K562 (cell line): ENCODE results near the gene ACKR2. TPM values are rescaled to one million over a fixed set of nuclear protein-coding genes. Genes with fewer than 3 reads are reported as not detected.

Experiments used
- ATAC-seq: fragments of 200-7000 bp; cut with Tn5 transposase; 3 replicates; pipeline ENCODE4 v1.9.1; 2020; ENCODE audit warnings: moderate library complexity
- BruUV-seq: library from RNA; stranded (reverse); fragments of 400-500 nt; replicated peaks from 2 replicates; lab custom pipeline; 2021; lab: Mats Ljungman, UMichigan
- CTCF ChIA-PET: fragments of 300-600 bp; formaldehyde crosslinking; extraction: SDS; loops from one replicate; lab custom pipeline; 2021; ENCODE audit warnings: low intra/inter-chr PET ratio; lab: Yijun Ruan, JAX
- POLR2A ChIA-PET: fragments of 300-600, 350-650 bp; sonication (Branson Sonifier 250); formaldehyde crosslinking; extraction: SDS; loops from one replicate; lab custom pipeline; 2021; ENCODE audit warnings: antibody characterized with exemption, inconsistent platforms; lab: Yijun Ruan, JAX
- DNase-seq, 4 experiments: peaks; one replicate each; pipeline versions ENCODE4 v3.0.0 to v3.0.0-alpha.2; 2011 to 2018; ENCODE audit warnings: low spot score in 3 of 4, mixed read lengths in 3 of 4; ENCODE audit errors: extremely low read depth in 1 of 4
- FAIRE-seq: peaks from 2 replicates; lab custom pipeline; 2011; peaks lifted over from hg19 to GRCh38; lab: Jason Lieb, UNC
- H2AFZ ChIP-seq: 2 replicates; pipeline ENCODE4 v1.6.0; 2011; ENCODE audit warnings: low read depth, low read length, control low read depth, inconsistent platforms
- H3K27ac ChIP-seq: fragments of 200-600 bp; 3 replicates; pipeline ENCODE4 v1.8.0; 2011; ENCODE audit warnings: low read depth, mild to moderate bottlenecking, control low read depth, inconsistent platforms, low read length, moderate library complexity, mixed read lengths; ENCODE audit errors: extremely low read depth
- H3K27me3 ChIP-seq, 2 experiments: fragments of 300-600 bp in 1 of 2; 2 replicates in 1 of 2; 3 replicates in 1 of 2; pipeline versions ENCODE4 v1.6.0 to v1.8.0; 2011; ENCODE audit warnings: inconsistent platforms in 2 of 2, low read length in 2 of 2, mild to moderate bottlenecking in 1 of 2, mixed read lengths in 1 of 2, moderate library complexity in 1 of 2; ENCODE audit not compliant: control insufficient read depth in 2 of 2, insufficient read depth in 2 of 2
- H3K36me3 ChIP-seq: fragments of 300-600 bp; 3 replicates; pipeline ENCODE4 v1.8.0; 2011; ENCODE audit warnings: mild to moderate bottlenecking, low read length, inconsistent platforms; ENCODE audit not compliant: control insufficient read depth, insufficient read depth
- H3K4me1 ChIP-seq, 2 experiments: fragments of 200-600 bp in 1 of 2; replicated peaks in 1 of 2; 2 replicates in 1 of 2; 3 replicates in 1 of 2; pipeline versions ENCODE4 v1.5.1 to v1.8.0; 2011; ENCODE audit warnings: inconsistent platforms in 2 of 2, low read length in 2 of 2, mild to moderate bottlenecking in 1 of 2, mixed read lengths in 1 of 2, moderate library complexity in 1 of 2; ENCODE audit not compliant: control insufficient read depth in 2 of 2, insufficient read depth in 2 of 2
- H3K4me2 ChIP-seq: 2 replicates; pipeline ENCODE4 v1.6.1; 2011; ENCODE audit warnings: low read length, control low read depth, inconsistent platforms, mixed read lengths; ENCODE audit not compliant: insufficient read depth
- H3K4me3 ChIP-seq: fragments of 200-600 bp; sonication (generic), shearing (Covaris generic); 2 replicates; pipeline ENCODE4 v1.5.1; 2016; ENCODE audit warnings: control low read depth, inconsistent platforms
- H3K79me2 ChIP-seq: fragments of 200-600 bp; 3 replicates; pipeline ENCODE4 v1.8.0; 2011; ENCODE audit warnings: low read length, inconsistent platforms; ENCODE audit not compliant: control insufficient read depth, insufficient read depth
- H3K9ac ChIP-seq, 2 experiments: 2 replicates each; pipeline versions ENCODE4 v1.6.0 to v1.6.1; 2011; ENCODE audit warnings: low read depth in 2 of 2, low read length in 2 of 2, control low read depth in 1 of 2, inconsistent platforms in 1 of 2, mild to moderate bottlenecking in 1 of 2, mixed read lengths in 1 of 2; ENCODE audit not compliant: insufficient read depth in 1 of 2
- H3K9me1 ChIP-seq: one replicate; pipeline ENCODE4 v1.6.0; 2011; ENCODE audit warnings: inconsistent platforms, mild to moderate bottlenecking, low read length, moderate library complexity; ENCODE audit not compliant: control insufficient read depth, insufficient read depth
- H3K9me3 ChIP-seq: replicated peaks from 2 replicates; pipeline ENCODE4 v1.5.1; 2011; ENCODE audit warnings: low read depth, low read length, inconsistent platforms; ENCODE audit not compliant: control insufficient read depth, insufficient read depth
- H4K20me1 ChIP-seq: replicated peaks from 2 replicates; pipeline ENCODE4 v1.6.1; 2011; ENCODE audit warnings: low read length, inconsistent platforms, mixed read lengths; ENCODE audit not compliant: control insufficient read depth, insufficient read depth
- ATF7 ChIP-seq: fragments of 450-650 bp; IDR thresholded peaks from 2 replicates; pipeline ENCODE4 v1.7.1; 2014; ENCODE audit warnings: mild to moderate bottlenecking, moderate library complexity
- EZH2 ChIP-seq: IDR thresholded peaks from 2 replicates; pipeline ENCODE4 v1.6.1; 2012; ENCODE audit warnings: low read depth, mild to moderate bottlenecking, inconsistent platforms, low read length, borderline replicate concordance
- KAT2B ChIP-seq: IDR thresholded peaks from one replicate; pipeline ENCODE4 v1.6.1; 2012; ENCODE audit warnings: low read depth, mild to moderate bottlenecking, control low read depth, inconsistent platforms, low read length, moderate library complexity
- KLF13 ChIP-seq: fragments of 450-650 bp; IDR thresholded peaks from 2 replicates; pipeline ENCODE4 v1.6.1; 2016; ENCODE audit warnings: missing genetic modification characterization, low read depth, mild to moderate bottlenecking, missing compliant biosample characterization, moderate library complexity, borderline replicate concordance
- NFE2L1 ChIP-seq: fragments of 450-650 bp; IDR thresholded peaks from 2 replicates; pipeline ENCODE4 v1.6.1; 2016; ENCODE audit warnings: missing genetic modification characterization, low read depth, mild to moderate bottlenecking, missing compliant biosample characterization, moderate library complexity, borderline replicate concordance
- NFXL1 ChIP-seq: fragments of 450-650 bp; formaldehyde crosslinking; IDR thresholded peaks from 2 replicates; pipeline ENCODE4 v1.4.0; 2021; ENCODE audit warnings: mild to moderate bottlenecking
- NR2C1 ChIP-seq, 2 experiments: fragments of 450-650 bp; IDR thresholded peaks; 2 replicates each; pipeline ENCODE4 v1.6.1; 2017; ENCODE audit warnings: mild to moderate bottlenecking in 2 of 2, antibody characterized with exemption in 1 of 2, inconsistent platforms in 1 of 2, missing compliant biosample characterization in 1 of 2, missing genetic modification characterization in 1 of 2
- NR3C1 ChIP-seq: sonication (generic); formaldehyde crosslinking; IDR thresholded peaks from 2 replicates; pipeline ENCODE4 v1.8.1; 2022; ENCODE audit warnings: missing genetic modification reagents
- PML ChIP-seq: IDR thresholded peaks from 2 replicates; pipeline ENCODE4 v1.6.1; 2012; ENCODE audit warnings: low read length, inconsistent platforms
- RFX7 ChIP-seq: fragments of 250-450 bp; sonication (Bioruptor Pico); IDR thresholded peaks from 2 replicates; pipeline ENCODE4 v1.5.1; 2021; ENCODE audit warnings: mild to moderate bottlenecking
- RNF219 ChIP-seq: fragments of 250-450 bp; sonication (Bioruptor Pico); IDR thresholded peaks from 2 replicates; pipeline ENCODE4 v1.5.0; 2022; ENCODE audit warnings: mild to moderate bottlenecking
- SRF ChIP-seq, 2 experiments: fragments of 250-450, 450-650 bp in 1 of 2; sonication (Bioruptor Pico) in 1 of 2; sonication (generic) in 1 of 2; formaldehyde crosslinking; IDR thresholded peaks; 2 replicates each; pipeline versions ENCODE4 v1.5.0 to v1.5.1; 2020 to 2022; ENCODE audit warnings: mild to moderate bottlenecking in 1 of 2, missing genetic modification reagents in 1 of 2
- XRCC3 ChIP-seq: fragments of 450-650 bp; IDR thresholded peaks from 2 replicates; pipeline ENCODE4 v1.6.1; 2017; ENCODE audit warnings: mild to moderate bottlenecking, moderate library complexity
- ZNF717 ChIP-seq: fragments of 250-450 bp; sonication (Bioruptor Pico); IDR thresholded peaks from 2 replicates; pipeline ENCODE4 v1.5.0; 2021
- WGBS: fragments of 100-300 bp; shearing (Covaris generic); methylation state at CpG from one replicate; pipeline ENCODE4 v1.1.6; 2016; ENCODE audit warnings: low coverage, mixed read lengths; ENCODE audit not compliant: insufficient coverage; ENCODE audit errors: missing lambda C conversion rate; 5-methylcytosine and 5-hydroxymethylcytosine counted together
- in situ Hi-C: fragments of 300-500 bp; cut with MboI; formaldehyde crosslinking; loops from 4 replicates; pipeline ENCODE4 v1.15.0; 2018; ENCODE audit warnings: inconsistent platforms, mixed read lengths
- intact Hi-C: fragments of 100-400 bp; cut with micrococcal nuclease; formaldehyde crosslinking; loops from 2 replicates; pipeline ENCODE4 v1.14.2; 2022
- polyA plus RNA-seq, 8 experiments: library from polyadenylated mRNA; depleted of rRNA in 4 of 8; stranded (reverse) in 5 of 8; unstranded in 3 of 8; fragments of >200 nt; fragmentation: Nextera tagmentation in 2 of 8; fragmentation: Illumina TruSeq in 1 of 8; extraction: Ambion mirVana in 2 of 8; extraction: Trizol in 1 of 8; gene quantifications; 2 replicates each; pipeline versions ENCODE4 v1.2.1 to v1.2.3, GENCODE V29; 2011 to 2014; ENCODE audit warnings: inconsistent platforms in 1 of 8, missing spikeins in 1 of 8
- total RNA-seq, 7 experiments: library from RNA; depleted of rRNA in 6 of 7; stranded (reverse); fragments of >200 nt in 6 of 7; fragmentation: Illumina TruSeq in 2 of 7; extraction: Trizol in 2 of 7; gene quantifications; 2 replicates each; pipeline versions ENCODE4 v1.2.1 to v1.2.3, GENCODE V29; 2011 to 2021; ENCODE audit warnings: low replicate concordance in 1 of 7
- TF ChIP-seq, protein P1 (sequence below): sonication (generic); formaldehyde crosslinking; IDR thresholded peaks from 2 replicates; pipeline ENCODE4 v1.4.0; 2020; ENCODE audit warnings: mild to moderate bottlenecking, missing genetic modification reagents
- TF ChIP-seq, protein P2 (sequence below), 2 experiments: IDR thresholded peaks in 1 of 2; conservative IDR thresholded peaks in 1 of 2; 2 replicates each; pipeline ENCODE4 v1.6.1; 2016; ENCODE audit warnings: low read depth in 2 of 2, mild to moderate bottlenecking in 1 of 2, missing compliant biosample characterization in 1 of 2, missing genetic modification characterization in 1 of 2, moderate library complexity in 1 of 2

The ACKR2 gene
- total and polyA plus RNA-seq, 9 of the 15 experiments (the other 6 are each of a cell fraction or from before 2014, with no cell fraction given), result 0.03 to 0.69 (median 0.25) TPM; not detected in 1

DNA sequence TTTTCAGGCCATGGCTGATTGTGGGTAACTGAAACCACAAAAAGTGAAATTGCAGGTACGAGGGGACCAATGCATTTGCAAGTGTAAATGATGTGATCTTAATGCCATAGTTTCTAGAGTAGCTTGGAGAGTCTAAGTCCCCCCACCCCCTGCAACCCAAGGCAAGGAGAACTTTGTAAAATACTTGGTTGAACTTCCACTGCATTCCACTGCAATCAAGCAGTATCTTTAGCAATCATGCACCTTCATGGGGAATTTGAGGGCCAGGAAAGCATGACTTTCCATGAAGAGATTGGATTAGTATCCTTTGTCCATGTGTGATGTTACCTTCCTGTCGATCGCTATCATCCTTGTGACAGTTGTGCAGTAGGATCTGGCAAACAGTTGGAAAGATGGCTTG is 77.8 kb downstream of the ACKR2 start:
- Histone ChIP-seq H3K9me1 (no peaks in the 10 kb centered on the region), H3K36me3 (no peaks in the 10 kb centered on the region), H3K79me2 (no peaks in the 10 kb centered on the region), H2AFZ (no peak overlapping the region), H3K9me3 (no peaks in the 10 kb centered on the region), H4K20me1 (no peaks in the 10 kb centered on the region), H3K4me3 (no peak overlapping the region), H3K4me1 (peaks cover 0 to 2% of the 10 kb centered on the region in 2 experiments; a peak in 1 of 5 replicates), H3K9ac (no peak overlapping the region), H3K27ac (no peak overlapping the region), H3K27me3 (peaks cover 3 to 6% of the 10 kb centered on the region in 2 experiments; a peak in 2 of 5 replicates), H3K4me2 (no peak overlapping the region)
- ChIA-PET CTCF (no interaction called here), POLR2A (no interaction called here)
- intact Hi-C loops (loop anchor here (10.0 kb wide), 1 partner anchor 312 kb away; no protein-coding TSS in a partner anchor), in situ Hi-C loops (no loop called here)
- WGBS, result 6% methylated on average over 3 of the region's 3 CpGs
- ATAC-seq, result no peak
- DNase-seq, result no peak
- FAIRE-seq, result no peak
- no peak for TF ChIP-seq NR3C1
- TF ChIP-seq KAT2B, result no peak
- TF ChIP-seq RNF219 (CRISPR knock-in tag), result no peak
- TF ChIP-seq, protein P1, sequence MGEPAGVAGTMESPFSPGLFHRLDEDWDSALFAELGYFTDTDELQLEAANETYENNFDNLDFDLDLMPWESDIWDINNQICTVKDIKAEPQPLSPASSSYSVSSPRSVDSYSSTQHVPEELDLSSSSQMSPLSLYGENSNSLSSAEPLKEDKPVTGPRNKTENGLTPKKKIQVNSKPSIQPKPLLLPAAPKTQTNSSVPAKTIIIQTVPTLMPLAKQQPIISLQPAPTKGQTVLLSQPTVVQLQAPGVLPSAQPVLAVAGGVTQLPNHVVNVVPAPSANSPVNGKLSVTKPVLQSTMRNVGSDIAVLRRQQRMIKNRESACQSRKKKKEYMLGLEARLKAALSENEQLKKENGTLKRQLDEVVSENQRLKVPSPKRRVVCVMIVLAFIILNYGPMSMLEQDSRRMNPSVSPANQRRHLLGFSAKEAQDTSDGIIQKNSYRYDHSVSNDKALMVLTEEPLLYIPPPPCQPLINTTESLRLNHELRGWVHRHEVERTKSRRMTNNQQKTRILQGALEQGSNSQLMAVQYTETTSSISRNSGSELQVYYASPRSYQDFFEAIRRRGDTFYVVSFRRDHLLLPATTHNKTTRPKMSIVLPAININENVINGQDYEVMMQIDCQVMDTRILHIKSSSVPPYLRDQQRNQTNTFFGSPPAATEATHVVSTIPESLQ (CRISPR knock-in tag), result no peak
- TF ChIP-seq NFE2L1, result no peak
- TF ChIP-seq SRF (CRISPR knock-in tag; IDR thresholded peaks at IDR 0.05), result no peak
- TF ChIP-seq NFXL1 (CRISPR knock-in tag), result no peak
- no peak for TF ChIP-seq KLF13 (tag)
- TF ChIP-seq EZH2, result no peak
- TF ChIP-seq RFX7 (CRISPR knock-in tag), result no peak
- TF ChIP-seq XRCC3, result no peak
- TF ChIP-seq, protein P2, sequence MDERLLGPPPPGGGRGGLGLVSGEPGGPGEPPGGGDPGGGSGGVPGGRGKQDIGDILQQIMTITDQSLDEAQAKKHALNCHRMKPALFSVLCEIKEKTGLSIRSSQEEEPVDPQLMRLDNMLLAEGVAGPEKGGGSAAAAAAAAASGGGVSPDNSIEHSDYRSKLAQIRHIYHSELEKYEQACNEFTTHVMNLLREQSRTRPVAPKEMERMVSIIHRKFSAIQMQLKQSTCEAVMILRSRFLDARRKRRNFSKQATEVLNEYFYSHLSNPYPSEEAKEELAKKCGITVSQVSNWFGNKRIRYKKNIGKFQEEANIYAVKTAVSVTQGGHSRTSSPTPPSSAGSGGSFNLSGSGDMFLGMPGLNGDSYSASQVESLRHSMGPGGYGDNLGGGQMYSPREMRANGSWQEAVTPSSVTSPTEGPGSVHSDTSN (CRISPR knock-in tag; IDR thresholded peaks at IDR 0.05; ENCODE audit: low read depth), result no peak
- TF ChIP-seq, protein P2 (tag; conservative IDR thresholded peaks at IDR 0.05; ENCODE audit: low read depth), result no peak
- TF ChIP-seq ATF7, result no peak
- TF ChIP-seq ZNF717 (CRISPR knock-in tag), result no peak
- TF ChIP-seq PML, result no peak
- TF ChIP-seq NR2C1 (IDR thresholded peaks at IDR 0.05), result no peak
- no peak for TF ChIP-seq NR2C1 (tag; IDR thresholded peaks at IDR 0.05)
- no TSS peak for BruUV-seq
